ENCODE results near the gene GAK. TPM values are rescaled to one million over a fixed set of nuclear protein-coding genes. Genes with fewer than 3 reads are reported as not detected.

Gene GAK
- total and polyA plus RNA-seq, 7 donors, result 20.9 to 55.8 (median 36.4) TPM

DNA sequence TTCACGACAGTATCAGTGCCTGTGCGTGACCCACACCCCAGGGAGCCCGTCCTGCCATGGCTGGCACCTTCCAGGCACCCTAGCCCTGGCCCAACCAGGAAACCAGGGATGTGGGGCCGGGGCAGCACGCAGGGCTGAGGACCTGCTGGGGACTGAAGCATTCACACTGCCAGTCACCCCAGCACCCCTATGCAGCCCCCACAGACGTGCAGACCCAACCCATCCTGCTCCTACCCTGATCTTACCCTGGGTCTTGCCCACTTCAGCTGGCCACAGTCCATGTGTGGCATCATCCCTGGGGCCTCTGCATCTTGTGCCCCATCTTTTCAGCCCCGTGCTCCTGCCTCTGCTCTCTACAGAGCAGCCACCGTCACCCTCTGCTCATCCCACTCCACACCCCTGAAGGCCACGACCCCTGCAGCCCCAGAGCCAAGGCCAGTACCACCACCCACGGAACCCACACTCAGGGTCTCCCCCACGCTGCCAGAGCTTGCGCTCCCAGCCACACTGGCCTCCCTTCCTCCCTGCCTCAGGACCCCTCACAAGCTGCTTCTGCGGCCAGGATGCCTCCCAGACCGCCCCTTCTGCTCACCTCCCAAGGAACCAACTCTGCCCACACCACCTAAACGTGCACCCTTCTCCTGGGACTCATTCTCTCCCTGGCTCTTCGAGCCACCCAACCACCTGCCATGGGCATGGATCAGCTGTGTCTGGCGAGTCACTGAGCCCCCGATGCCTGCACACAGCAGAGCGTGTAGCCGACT is 25.6 kb downstream of the GAK start:
- H3K27me3 ChIP-seq (ENCODE audit: insufficient read depth in 3 of 3, low read length in 2 of 3), result no peaks in the 10 kb centered on the region
- intact Hi-C loops (cut with DNase I), result no loop called here
- TF ChIP-seq, protein P1, sequence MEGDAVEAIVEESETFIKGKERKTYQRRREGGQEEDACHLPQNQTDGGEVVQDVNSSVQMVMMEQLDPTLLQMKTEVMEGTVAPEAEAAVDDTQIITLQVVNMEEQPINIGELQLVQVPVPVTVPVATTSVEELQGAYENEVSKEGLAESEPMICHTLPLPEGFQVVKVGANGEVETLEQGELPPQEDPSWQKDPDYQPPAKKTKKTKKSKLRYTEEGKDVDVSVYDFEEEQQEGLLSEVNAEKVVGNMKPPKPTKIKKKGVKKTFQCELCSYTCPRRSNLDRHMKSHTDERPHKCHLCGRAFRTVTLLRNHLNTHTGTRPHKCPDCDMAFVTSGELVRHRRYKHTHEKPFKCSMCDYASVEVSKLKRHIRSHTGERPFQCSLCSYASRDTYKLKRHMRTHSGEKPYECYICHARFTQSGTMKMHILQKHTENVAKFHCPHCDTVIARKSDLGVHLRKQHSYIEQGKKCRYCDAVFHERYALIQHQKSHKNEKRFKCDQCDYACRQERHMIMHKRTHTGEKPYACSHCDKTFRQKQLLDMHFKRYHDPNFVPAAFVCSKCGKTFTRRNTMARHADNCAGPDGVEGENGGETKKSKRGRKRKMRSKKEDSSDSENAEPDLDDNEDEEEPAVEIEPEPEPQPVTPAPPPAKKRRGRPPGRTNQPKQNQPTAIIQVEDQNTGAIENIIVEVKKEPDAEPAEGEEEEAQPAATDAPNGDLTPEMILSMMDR (IDR thresholded peaks at IDR 0.05), result no peak
- no peaks in the 10 kb centered on the region for H3K4me1 ChIP-seq
- no peak overlapping the region for H3K4me3 ChIP-seq
- no peaks in the 10 kb centered on the region for H3K9me3 ChIP-seq
- peaks cover 3 to 48% of the 10 kb centered on the region in 2 donors for H3K36me3 ChIP-seq (ENCODE audit: insufficient read depth in 1 of 2, low read depth in 1 of 2)
- no peak for DNase-seq
- no peak for ATAC-seq
- 94 to 97% (median 96%) methylated on average over 19 to 20 of the region's 20 CpGs for WGBS, 3 donors
- no peak overlapping the region for H3K27ac ChIP-seq

DNA sequence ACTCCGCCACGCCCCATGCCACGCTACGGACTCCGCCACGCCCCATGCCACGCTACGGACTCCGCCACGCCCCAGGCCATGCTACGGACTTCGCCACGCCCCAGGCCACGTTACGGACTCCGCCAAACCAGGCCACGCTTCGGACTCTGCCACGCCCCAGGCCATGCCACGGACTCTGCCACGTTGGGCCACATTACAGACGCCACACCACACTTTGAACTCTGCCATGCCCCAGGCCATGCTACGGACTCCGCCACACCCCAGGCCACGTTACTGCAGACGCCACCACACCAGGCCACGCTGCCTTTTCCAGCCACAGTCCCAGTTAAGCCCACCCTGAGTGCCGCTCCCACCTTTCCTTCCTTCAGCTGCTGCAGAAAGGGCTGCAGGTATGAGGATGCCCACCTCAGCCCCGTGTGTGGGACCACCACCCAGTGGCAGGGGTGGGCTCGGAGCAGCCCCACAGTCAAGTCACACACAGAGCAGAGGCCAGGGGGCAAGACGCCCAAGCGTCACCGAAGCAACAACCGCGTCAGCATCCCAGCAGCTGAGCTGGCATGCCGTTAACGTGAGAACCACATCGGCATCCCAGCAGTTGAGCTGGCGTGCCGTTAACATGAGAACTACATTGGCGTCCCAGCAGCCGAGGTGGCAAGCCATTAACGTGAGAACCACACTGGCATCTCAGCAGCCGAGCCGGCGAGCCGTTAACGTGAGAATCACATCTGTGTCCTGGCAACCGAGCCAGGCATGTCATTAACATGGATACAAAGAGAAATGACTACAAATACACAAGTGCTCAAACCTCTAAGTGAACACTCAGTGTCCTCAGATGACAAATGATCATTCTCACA is 26.4 kb downstream of the GAK start:
- TF ChIP-seq, protein P1 (IDR thresholded peaks at IDR 0.05), result no peak
- Histone ChIP-seq H3K27ac (no peak overlapping the region), H3K27me3 (ENCODE audit: insufficient read depth in 3 of 3, low read length in 2 of 3) (no peaks in the 10 kb centered on the region), H3K4me3 (no peak overlapping the region), H3K4me1 (no peaks in the 10 kb centered on the region), H3K9me3 (no peaks in the 10 kb centered on the region), H3K36me3 (ENCODE audit: insufficient read depth in 1 of 2, low read depth in 1 of 2) (peaks cover 3 to 46% of the 10 kb centered on the region in 2 donors)
- DNase-seq, result no peak
- 98 to 99% (median 98%) methylated on average over 49 of the region's 49 CpGs for WGBS, 3 donors
- intact Hi-C loops (cut with DNase I), result no loop called here
- ATAC-seq, result no peak

DNA sequence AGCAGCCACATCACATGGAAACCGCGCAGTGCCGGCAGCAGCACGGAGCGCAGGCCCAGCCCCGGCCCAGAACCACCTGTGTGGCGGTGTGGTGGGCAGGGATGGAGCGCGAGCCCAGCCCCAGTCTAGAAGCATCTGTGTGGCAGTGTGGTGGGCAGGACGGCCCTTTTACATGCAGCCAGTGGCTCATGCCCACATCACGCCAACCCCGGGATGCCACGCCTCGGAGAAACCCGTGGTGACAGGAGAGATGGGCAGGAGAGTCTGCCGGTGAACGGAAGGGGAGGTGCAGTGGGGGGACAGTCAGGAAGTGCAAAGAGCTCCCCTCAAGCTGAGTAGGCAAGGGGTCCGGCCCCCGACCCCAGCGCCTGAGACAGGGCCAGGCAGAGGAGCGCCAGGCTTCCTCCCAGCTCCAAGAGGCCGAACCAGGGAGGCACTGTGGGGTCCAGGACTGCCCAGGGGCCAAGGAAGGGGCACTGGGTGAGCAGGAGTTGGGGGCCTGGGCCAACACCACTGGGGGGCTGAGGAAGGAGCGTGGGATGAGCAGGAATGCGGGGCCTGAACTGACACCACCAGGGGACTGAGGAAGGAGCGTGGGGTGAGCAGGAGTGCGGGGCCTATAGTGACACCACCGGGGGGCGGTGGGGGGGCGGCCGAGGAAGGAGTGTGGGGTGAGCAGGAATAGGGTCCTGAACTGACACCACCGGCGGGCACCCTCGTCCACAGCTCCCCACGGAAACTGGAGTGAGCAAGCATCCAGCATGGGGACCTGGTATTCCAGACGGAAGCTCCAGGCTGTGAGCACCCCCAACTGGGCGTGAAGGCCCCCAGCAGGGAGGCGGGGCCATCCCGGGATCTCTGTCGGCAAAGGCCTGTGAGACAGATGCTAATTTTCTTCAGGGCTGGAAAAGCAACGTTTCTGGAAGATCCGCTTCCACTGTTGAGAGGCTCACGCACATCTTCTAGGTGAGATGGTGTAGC is 28.8 kb downstream of the GAK start:
- intact Hi-C loops (cut with DNase I), result no loop called here
- H3K9me3 ChIP-seq, result no peaks in the 10 kb centered on the region
- ATAC-seq, result no peak
- 90 to 93% (median 92%) methylated on average over 37 to 42 of the region's 42 CpGs for WGBS, 3 donors
- TF ChIP-seq, protein P1 (IDR thresholded peaks at IDR 0.05), result no peak
- H3K36me3 ChIP-seq (ENCODE audit: insufficient read depth in 1 of 2, low read depth in 1 of 2), result peaks cover 0 to 38% of the 10 kb centered on the region in 2 donors
- DNase-seq, result no peak
- no peak overlapping the region for H3K4me3 ChIP-seq
- H3K27ac ChIP-seq, result no peak overlapping the region
- H3K4me1 ChIP-seq, result no peaks in the 10 kb centered on the region
- no peaks in the 10 kb centered on the region for H3K27me3 ChIP-seq (ENCODE audit: insufficient read depth in 3 of 3, low read length in 2 of 3)

DNA sequence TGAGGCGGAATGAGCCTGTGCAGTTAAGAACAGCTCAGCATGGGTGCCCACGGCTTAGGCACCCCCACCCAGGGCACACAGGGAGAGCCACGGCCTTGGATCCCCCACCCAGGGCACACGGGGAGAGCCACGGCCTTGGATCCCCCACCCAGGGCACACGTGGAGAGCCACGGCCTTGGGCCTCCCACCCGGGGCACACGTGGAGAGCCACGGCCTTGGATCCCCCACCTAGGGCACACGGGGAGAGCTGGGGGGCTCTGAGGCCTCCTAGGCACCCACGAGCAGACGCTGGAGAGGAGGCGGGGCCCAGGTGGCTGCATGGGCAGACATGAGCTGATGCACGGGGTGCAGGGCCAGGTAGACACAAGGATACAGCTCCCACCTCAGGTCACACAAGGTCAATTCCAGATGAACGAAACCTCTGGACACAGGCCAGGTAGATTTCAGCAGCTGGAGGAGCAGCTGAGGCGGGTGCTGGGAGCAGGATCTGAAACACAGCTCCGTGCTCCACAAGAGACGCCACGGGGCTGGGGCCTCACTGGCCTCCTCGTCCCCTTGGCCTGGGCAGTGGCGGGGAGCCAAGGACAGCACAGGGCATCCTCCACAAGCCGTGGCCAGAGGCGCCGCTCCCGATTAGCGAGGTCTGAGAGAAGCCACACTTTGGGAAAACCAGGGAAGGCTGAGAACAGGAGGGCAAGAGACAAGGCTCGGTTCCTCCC is 30.8 kb downstream of the GAK start:
- H3K27me3 ChIP-seq (ENCODE audit: insufficient read depth in 3 of 3, low read length in 2 of 3), result no peaks in the 10 kb centered on the region
- H3K4me3 ChIP-seq, result no peak overlapping the region
- H3K36me3 ChIP-seq (ENCODE audit: insufficient read depth in 1 of 2, low read depth in 1 of 2), result peaks cover 0 to 48% of the 10 kb centered on the region in 2 donors
- 76 to 84% (median 80%) methylated on average over 25 to 28 of the region's 28 CpGs for WGBS, 3 donors
- no peak for DNase-seq
- no peaks in the 10 kb centered on the region for H3K4me1 ChIP-seq
- ATAC-seq, result no peak
- no peaks in the 10 kb centered on the region for H3K9me3 ChIP-seq
- intact Hi-C loops (cut with DNase I), result no loop called here
- H3K27ac ChIP-seq, result no peak overlapping the region
- TF ChIP-seq, protein P1 (IDR thresholded peaks at IDR 0.05), result no peak
